ENCODE data around the gene STK32C.

The STK32C gene

DNA sequence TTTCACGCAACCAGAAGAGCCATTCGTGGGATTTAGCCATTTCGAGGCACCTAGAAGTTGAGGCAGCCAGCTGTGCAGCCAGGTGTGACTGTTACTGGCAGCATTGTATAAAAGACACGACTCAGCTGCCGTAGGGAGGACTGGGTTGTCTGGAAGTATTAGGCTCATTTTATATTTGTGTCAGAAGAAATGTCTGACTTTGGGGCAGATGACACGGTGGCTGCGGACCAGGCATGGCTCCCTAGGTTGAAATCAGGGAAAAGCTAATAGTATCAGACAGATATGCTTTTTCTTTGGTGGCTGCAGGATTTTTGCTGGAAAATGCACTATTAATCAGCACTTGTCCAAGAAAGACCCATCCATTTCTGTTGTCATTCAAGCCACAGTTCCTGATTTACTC, 125.2 kb downstream of the STK32C start:
- no peak overlapping the region for H3K4me3 ChIP-seq (ENCODE audit: low read depth, low read length)
- TF ChIP-seq, protein P1, sequence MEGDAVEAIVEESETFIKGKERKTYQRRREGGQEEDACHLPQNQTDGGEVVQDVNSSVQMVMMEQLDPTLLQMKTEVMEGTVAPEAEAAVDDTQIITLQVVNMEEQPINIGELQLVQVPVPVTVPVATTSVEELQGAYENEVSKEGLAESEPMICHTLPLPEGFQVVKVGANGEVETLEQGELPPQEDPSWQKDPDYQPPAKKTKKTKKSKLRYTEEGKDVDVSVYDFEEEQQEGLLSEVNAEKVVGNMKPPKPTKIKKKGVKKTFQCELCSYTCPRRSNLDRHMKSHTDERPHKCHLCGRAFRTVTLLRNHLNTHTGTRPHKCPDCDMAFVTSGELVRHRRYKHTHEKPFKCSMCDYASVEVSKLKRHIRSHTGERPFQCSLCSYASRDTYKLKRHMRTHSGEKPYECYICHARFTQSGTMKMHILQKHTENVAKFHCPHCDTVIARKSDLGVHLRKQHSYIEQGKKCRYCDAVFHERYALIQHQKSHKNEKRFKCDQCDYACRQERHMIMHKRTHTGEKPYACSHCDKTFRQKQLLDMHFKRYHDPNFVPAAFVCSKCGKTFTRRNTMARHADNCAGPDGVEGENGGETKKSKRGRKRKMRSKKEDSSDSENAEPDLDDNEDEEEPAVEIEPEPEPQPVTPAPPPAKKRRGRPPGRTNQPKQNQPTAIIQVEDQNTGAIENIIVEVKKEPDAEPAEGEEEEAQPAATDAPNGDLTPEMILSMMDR (IDR thresholded peaks at IDR 0.05; ENCODE audit: insufficient read depth, low read depth, low read length, missing control alignments) = no peak
- no peak for DNase-seq (ENCODE audit: low read depth)

DNA sequence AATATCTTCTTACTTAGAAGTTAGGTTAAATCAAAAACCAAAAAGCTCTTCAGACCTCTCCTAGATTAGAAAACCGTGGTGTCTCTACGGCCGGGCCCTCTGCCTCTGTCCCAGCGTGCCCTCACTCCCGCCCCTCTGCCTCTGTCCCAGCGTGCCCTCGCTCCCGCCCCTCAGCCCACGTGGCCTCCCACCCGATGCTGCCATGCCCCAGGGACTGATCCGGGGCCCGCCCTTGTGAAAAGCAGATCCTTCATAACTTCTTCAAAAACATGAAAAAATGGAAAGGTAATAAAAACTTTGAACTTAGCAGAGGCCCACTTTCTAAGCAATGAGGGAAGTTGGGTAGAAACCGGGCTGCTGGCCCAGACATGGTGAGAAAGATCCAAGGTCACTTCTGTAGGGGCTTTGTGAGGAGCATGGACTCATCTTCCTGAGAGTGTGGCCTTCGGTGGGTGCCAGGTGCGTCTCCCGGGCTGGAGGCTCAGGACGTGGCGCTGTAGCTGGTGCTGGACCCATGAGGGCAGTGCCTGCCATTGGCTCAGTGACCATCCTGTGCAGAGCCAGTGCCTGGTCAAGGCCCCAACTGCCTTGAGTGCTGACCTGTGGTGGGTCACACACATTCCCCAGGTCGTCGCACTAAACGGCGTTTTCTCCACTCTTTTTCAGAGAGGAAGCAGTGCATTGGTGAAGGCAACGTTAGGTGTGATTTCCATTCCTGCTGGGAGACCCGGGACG, 125.9 kb downstream of the STK32C start:
- TF ChIP-seq, protein P1 (IDR thresholded peaks at IDR 0.05; ENCODE audit: insufficient read depth, low read depth, low read length, missing control alignments) = no peak

DNA sequence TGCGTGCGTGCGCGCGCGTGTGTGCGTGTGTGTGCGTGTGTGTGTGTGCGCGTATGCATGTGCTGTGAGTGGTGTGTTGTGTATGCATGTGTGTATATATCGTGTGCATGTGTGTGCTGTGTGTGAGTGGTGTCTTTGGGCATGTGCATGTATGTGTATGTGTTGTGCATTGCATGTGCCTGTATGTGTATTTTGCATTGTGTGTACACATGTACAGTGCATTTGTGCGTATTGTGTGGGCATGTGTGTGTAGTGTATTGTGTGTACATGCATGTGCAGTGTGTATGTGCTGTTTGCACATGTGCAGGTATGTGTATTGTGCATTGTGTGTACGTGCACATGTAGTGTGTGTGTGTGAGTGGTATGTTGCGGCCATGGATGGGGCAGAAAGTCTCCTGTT, 127.0 kb downstream of the STK32C start:
- no peak for DNase-seq (ENCODE audit: low read depth)

More for the DNA sequence above, 125.9 kb downstream of the STK32C start:
- DNase-seq (ENCODE audit: low read depth) = no peak
- H3K4me3 ChIP-seq (ENCODE audit: low read depth, low read length) = no peak overlapping the region

DNA sequence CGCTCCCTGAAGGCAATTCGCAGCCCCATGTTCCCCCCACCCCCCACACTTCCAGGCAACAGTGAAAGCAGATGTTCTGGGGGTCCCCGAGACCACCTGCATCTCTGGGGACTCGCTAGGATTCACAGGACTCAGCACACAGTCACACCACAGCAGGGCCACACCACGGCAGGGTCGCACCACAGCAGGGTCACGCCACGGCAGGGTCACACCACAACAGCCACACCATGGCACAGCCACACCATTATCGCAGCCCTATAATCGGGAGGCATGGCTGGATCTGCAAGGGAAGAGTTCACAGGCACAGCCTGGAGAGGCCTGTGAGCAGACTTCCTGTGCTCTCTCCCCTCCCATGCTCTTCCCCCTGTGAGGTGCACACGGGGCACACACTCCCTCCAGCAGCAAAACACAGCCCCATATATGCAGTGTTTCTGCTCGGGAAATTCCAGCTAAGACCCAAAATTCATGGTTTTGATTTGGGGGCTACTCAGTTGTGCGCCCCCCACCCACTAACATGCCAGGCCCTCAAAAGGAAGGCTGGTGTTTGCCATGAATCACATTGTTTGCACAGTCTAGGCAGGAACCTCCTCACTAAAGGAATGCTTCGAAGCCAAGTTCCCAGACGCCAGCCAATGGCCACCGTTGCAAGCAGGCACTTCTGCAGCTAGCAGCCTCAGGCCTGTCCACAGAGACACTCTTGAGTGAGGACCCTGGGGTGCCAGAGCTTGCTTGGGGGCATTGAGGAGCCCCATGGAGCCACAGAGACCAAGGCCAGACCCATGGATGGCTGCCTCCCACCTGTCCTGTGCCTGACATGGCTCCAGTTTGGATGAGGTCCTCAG, 128.0 kb downstream of the STK32C start:
- TF ChIP-seq, protein P1 (IDR thresholded peaks at IDR 0.05; ENCODE audit: insufficient read depth, low read depth, low read length, missing control alignments) = no peak
- DNase-seq (ENCODE audit: low read depth) = no peak
- H3K4me3 ChIP-seq (ENCODE audit: low read depth, low read length) = no peak overlapping the region

More for the DNA sequence above, 127.0 kb downstream of the STK32C start:
- TF ChIP-seq, protein P1 (IDR thresholded peaks at IDR 0.05; ENCODE audit: insufficient read depth, low read depth, low read length, missing control alignments) = no peak
- no peak overlapping the region for H3K4me3 ChIP-seq (ENCODE audit: low read depth, low read length)

DNA sequence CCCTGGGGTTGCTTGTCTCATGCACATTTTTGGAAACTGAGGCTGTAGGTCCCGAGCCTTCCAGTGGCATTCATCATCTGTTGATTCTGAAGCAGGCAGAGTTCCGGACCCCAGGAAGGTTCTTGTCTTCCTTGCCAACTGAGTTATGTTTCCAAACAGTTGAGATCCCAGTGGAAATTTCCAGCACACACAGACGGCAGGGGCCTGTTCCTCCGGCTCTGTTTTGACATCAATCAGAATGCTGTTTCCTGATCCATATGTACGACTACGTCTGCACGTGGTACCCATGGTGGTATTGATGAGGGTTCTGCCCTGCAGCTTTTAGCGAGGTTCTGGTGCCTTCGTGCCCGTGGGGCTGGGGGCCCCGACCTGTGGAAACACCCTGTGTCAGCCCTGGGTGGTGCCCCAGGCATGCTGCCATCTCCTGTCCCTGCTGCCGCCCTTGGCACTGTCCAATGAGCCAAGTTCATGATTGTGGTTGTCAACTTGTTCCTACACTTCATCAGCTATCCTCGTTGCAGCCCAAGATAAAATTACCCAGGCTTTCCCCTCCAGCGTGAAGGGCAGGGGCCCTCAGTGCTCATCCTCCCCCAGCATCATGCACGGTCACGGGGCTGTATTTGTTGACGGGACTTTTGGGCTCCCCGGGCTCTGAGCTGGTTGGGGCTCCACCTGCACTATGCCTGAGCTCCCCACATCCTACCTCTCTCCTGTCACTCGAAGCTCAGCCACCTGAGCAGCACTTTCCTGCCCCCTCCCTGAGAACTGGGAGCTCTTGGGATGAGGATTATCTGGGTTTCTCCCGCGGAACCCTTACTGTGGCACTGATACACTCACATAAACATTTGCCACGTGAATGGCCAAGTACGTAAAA, 128.8 kb downstream of the STK32C start:
- DNase-seq (ENCODE audit: low read depth) = no peak
- TF ChIP-seq, protein P1 (IDR thresholded peaks at IDR 0.05; ENCODE audit: insufficient read depth, low read depth, low read length, missing control alignments) = no peak
- H3K4me3 ChIP-seq (ENCODE audit: low read depth, low read length) = no peak overlapping the region

DNA sequence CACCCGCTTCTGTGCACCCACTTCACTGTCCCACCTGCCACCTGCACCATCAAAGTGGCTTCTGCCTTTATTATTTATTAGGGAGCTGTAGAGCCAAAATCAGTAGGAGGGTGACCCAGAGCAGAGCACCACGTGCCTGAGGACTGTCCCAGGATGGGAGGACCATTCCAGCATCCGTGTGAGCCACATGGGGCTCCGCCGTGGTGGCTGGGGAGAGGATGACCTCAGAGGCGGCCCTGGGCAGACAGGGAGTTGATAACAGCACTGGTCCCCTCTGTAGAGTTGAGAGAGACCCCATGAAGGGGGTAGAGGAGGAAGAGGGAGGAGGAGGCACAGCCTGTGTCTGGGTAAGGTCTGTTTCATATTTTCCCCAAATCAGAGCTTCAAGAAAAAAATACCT, 129.7 kb downstream of the STK32C start:
- no peak overlapping the region for H3K4me3 ChIP-seq (ENCODE audit: low read depth, low read length)
- no peak for DNase-seq (ENCODE audit: low read depth)
- TF ChIP-seq, protein P1 (IDR thresholded peaks at IDR 0.05; ENCODE audit: insufficient read depth, low read depth, low read length, missing control alignments) = no peak

All from GM12865 (cell line).